Measurements from ENCODE around the gene HTR2C.

DNA sequence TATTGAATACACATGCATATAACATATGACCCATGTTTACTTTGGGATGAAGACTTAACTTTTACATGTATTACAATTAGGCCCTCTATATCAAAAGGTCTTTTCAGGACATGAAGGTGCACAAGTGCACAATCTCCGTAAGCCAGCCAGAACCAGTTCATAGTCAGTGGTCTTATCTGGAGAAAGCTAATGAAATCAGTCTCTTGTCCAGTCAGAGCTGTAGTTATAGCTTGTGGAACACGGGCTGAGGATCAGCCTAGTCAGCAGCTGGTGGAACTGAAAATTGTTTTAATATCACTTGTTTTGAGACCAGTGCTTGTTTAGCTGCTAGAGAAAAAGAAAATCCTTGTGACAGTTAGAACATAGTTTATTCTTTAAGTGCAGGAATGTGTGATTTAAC is 235.6 kb downstream of the HTR2C start:
- TF ChIP-seq, protein P1, sequence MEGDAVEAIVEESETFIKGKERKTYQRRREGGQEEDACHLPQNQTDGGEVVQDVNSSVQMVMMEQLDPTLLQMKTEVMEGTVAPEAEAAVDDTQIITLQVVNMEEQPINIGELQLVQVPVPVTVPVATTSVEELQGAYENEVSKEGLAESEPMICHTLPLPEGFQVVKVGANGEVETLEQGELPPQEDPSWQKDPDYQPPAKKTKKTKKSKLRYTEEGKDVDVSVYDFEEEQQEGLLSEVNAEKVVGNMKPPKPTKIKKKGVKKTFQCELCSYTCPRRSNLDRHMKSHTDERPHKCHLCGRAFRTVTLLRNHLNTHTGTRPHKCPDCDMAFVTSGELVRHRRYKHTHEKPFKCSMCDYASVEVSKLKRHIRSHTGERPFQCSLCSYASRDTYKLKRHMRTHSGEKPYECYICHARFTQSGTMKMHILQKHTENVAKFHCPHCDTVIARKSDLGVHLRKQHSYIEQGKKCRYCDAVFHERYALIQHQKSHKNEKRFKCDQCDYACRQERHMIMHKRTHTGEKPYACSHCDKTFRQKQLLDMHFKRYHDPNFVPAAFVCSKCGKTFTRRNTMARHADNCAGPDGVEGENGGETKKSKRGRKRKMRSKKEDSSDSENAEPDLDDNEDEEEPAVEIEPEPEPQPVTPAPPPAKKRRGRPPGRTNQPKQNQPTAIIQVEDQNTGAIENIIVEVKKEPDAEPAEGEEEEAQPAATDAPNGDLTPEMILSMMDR (IDR thresholded peaks at IDR 0.05; ENCODE audit: low read depth, low read length), result no peak
- no peak for TF ChIP-seq EZH2phosphoT487 (IDR thresholded peaks at IDR 0.05; ENCODE audit: low read depth)

Data from OCI-LY3 (cell line).